ENCODE measurements around the gene C14orf132. TPM values are rescaled to one million over a fixed set of nuclear protein-coding genes. Genes with fewer than 3 reads are reported as not detected.

The C14orf132 gene
- total RNA-seq, 4 donors from 2014 or later: 3.5 to 6.4 (median 5.0) TPM

DNA sequence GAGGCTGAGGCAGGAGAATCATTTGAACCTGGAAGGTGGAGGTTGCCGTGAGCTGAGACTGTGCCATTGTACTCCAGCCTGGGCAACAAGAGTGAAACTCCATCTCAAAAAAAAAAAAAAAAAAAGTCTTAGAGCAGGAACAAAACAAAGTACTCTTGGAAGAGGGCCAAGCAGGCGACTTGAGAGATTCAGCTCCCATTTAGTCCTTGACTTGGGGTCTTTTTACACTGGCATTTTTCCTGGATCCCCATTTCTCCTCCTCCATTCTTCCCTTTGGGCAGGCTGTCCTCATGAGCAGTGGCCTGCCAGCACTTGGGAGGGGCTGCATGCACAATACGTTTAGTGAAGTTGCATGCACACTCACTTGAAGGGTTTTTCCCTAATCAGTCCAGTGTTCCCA lies 72.9 kb downstream of the C14orf132 start:
- Histone ChIP-seq H3K27me3 (no peaks in the 10 kb centered on the region), H3K4me3 (no peak overlapping the region), H3K27ac (no peak overlapping the region), H3K36me3 (no peaks in the 10 kb centered on the region), H3K9me3 (no peaks in the 10 kb centered on the region), H3K4me1 (peaks cover 0 to 3% (median 0%) of the 10 kb centered on the region in 4 donors)
- TF ChIP-seq, protein P1, sequence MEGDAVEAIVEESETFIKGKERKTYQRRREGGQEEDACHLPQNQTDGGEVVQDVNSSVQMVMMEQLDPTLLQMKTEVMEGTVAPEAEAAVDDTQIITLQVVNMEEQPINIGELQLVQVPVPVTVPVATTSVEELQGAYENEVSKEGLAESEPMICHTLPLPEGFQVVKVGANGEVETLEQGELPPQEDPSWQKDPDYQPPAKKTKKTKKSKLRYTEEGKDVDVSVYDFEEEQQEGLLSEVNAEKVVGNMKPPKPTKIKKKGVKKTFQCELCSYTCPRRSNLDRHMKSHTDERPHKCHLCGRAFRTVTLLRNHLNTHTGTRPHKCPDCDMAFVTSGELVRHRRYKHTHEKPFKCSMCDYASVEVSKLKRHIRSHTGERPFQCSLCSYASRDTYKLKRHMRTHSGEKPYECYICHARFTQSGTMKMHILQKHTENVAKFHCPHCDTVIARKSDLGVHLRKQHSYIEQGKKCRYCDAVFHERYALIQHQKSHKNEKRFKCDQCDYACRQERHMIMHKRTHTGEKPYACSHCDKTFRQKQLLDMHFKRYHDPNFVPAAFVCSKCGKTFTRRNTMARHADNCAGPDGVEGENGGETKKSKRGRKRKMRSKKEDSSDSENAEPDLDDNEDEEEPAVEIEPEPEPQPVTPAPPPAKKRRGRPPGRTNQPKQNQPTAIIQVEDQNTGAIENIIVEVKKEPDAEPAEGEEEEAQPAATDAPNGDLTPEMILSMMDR (IDR thresholded peaks at IDR 0.05): no peak
- no peak for TF ChIP-seq POLR2AphosphoS5 (IDR thresholded peaks at IDR 0.05)
- TF ChIP-seq POLR2A (IDR thresholded peaks at IDR 0.05): no peak
- TF ChIP-seq EP300 (IDR thresholded peaks at IDR 0.05; ENCODE audit: low read depth): no peak
- in situ Hi-C loops (cut with MboI; ENCODE audit: low pct_ligation_motif_present in 1 of 4, low pct_unique_long_range_greater_than_20kb in 1 of 4, low sequenced_read_pairs in 3 of 4) (no loop called here), intact Hi-C loops (cut with DNase I; ENCODE audit: low total_unique reads) (no loop called here)
- no peak for DNase-seq
- WGBS, 2 donors (ENCODE audit: low coverage in 1 of 2): 32 to 49% methylated on average over 3 of the region's 3 CpGs

GRCh38 chr14:96114002-96114401 lies 74.8 kb downstream of the C14orf132 start:
- intact Hi-C loops (cut with DNase I; ENCODE audit: low total_unique reads): no loop called here
- H3K9me3 ChIP-seq: no peaks in the 10 kb centered on the region
- peaks cover 0 to 6% (median 0%) of the 10 kb centered on the region in 4 donors for H3K4me1 ChIP-seq
- TF ChIP-seq POLR2A (IDR thresholded peaks at IDR 0.05) (no peak), EP300 (IDR thresholded peaks at IDR 0.05; ENCODE audit: low read depth) (no peak), POLR2AphosphoS5 (IDR thresholded peaks at IDR 0.05) (no peak)
- TF ChIP-seq, protein P1 (IDR thresholded peaks at IDR 0.05): no peak
- no peak overlapping the region for H3K27ac ChIP-seq
- no peaks in the 10 kb centered on the region for H3K36me3 ChIP-seq
- in situ Hi-C loops (cut with MboI; ENCODE audit: low pct_ligation_motif_present in 1 of 4, low pct_unique_long_range_greater_than_20kb in 1 of 4, low sequenced_read_pairs in 3 of 4): no loop called here
- no peak for DNase-seq
- H3K4me3 ChIP-seq: no peak overlapping the region
- H3K27me3 ChIP-seq: no peaks in the 10 kb centered on the region

GRCh38 chr14:96117101-96117897 lies 78.1 kb downstream of the C14orf132 start:
- H3K4me1 ChIP-seq: peaks cover 0 to 6% (median 0%) of the 10 kb centered on the region in 4 donors
- no peaks in the 10 kb centered on the region for H3K36me3 ChIP-seq
- TF ChIP-seq POLR2A (IDR thresholded peaks at IDR 0.05): no peak
- TF ChIP-seq EP300 (IDR thresholded peaks at IDR 0.05; ENCODE audit: low read depth): no peak
- TF ChIP-seq POLR2AphosphoS5 (IDR thresholded peaks at IDR 0.05): no peak
- TF ChIP-seq, protein P1 (IDR thresholded peaks at IDR 0.05): no peak
- H3K27ac ChIP-seq: no peak overlapping the region
- H3K9me3 ChIP-seq: no peaks in the 10 kb centered on the region
- WGBS, 2 donors (ENCODE audit: low coverage in 1 of 2): 41 to 60% methylated on average over 5 to 7 of the region's 7 CpGs
- intact Hi-C loops (cut with DNase I; ENCODE audit: low total_unique reads) (loop anchor here (5.0 kb wide), 1 partner anchor 1555 kb away; the partner anchor contains the start of gene SERPINA4), in situ Hi-C loops (cut with MboI; ENCODE audit: low pct_ligation_motif_present in 1 of 4, low pct_unique_long_range_greater_than_20kb in 1 of 4, low sequenced_read_pairs in 3 of 4) (loop anchor here in 1 of 4 donors (5.0 kb wide), 1 partner anchor 75 kb away; no protein-coding TSS in a partner anchor)
- no peaks in the 10 kb centered on the region for H3K27me3 ChIP-seq
- no peak overlapping the region for H3K4me3 ChIP-seq
- DNase-seq: no peak

GRCh38 chr14:96117960-96118359 lies 78.8 kb downstream of the C14orf132 start:
- H3K27me3 ChIP-seq: no peaks in the 10 kb centered on the region
- in situ Hi-C loops (cut with MboI; ENCODE audit: low pct_ligation_motif_present in 1 of 4, low pct_unique_long_range_greater_than_20kb in 1 of 4, low sequenced_read_pairs in 3 of 4): loop anchor here in 1 of 4 donors (5.0 kb wide), 1 partner anchor 74 kb away; no protein-coding TSS in a partner anchor

More at GRCh38 chr14:96117960-96118359, 78.8 kb downstream of the C14orf132 start:
- no peak overlapping the region for H3K27ac ChIP-seq
- peaks cover 0 to 6% (median 0%) of the 10 kb centered on the region in 4 donors for H3K4me1 ChIP-seq
- WGBS, 2 donors (ENCODE audit: low coverage in 1 of 2): 82 to 86% methylated on average over 6 of the region's 6 CpGs
- H3K36me3 ChIP-seq: no peaks in the 10 kb centered on the region
- intact Hi-C loops (cut with DNase I; ENCODE audit: low total_unique reads): loop anchor here (5.0 kb wide), 1 partner anchor 1556 kb away; the partner anchor contains the start of gene SERPINA4
- no peak for DNase-seq
- TF ChIP-seq, protein P1 (IDR thresholded peaks at IDR 0.05): no peak
- TF ChIP-seq POLR2AphosphoS5 (IDR thresholded peaks at IDR 0.05) (no peak), EP300 (IDR thresholded peaks at IDR 0.05; ENCODE audit: low read depth) (no peak), POLR2A (IDR thresholded peaks at IDR 0.05) (no peak)
- no peak overlapping the region for H3K4me3 ChIP-seq
- no peaks in the 10 kb centered on the region for H3K9me3 ChIP-seq

All from transverse colon (tissue), 4 donors.